OCI-LY7 (cell line): ENCODE results near the gene ARIH2. TPM values are rescaled to one million over a fixed set of nuclear protein-coding genes. Genes with fewer than 3 reads are reported as not detected.

Source experiments
- BruUV-seq: library from RNA; stranded (reverse); fragments of 400-500 nt; replicated peaks from 2 replicates; lab custom pipeline; 2021; lab: Mats Ljungman, UMichigan
- CTCF ChIA-PET: fragments of 300-600 bp; sonication (Branson Sonifier 250); formaldehyde crosslinking; loops from one replicate; lab custom pipeline; 2022; ENCODE audit warnings: antibody characterized with exemption; ENCODE audit not compliant: unreplicated experiment; lab: Charles Lee
- POLR2A ChIA-PET: fragments of 300-600 bp; sonication (Branson Sonifier 250); formaldehyde crosslinking; loops from one replicate; lab custom pipeline; 2022; ENCODE audit warnings: antibody characterized with exemption; lab: Charles Lee
- DNase-seq: peaks from one replicate; pipeline ENCODE4 v3.0.0-alpha.2; 2015; ENCODE audit warnings: low spot score
- H2AFZ ChIP-seq: fragments of 200-600 bp; sonication (generic), shearing (Covaris generic); 2 replicates; pipeline ENCODE4 v1.6.1; 2014; ENCODE audit warnings: mild to moderate bottlenecking, antibody characterized with exemption, low read length, moderate library complexity
- H3K27ac ChIP-seq: fragments of 200-600 bp; sonication (generic); 2 replicates; pipeline ENCODE4 v1.5.1; 2014; ENCODE audit warnings: mixed run types, low read depth, mild to moderate bottlenecking, moderate library complexity, low read length, inconsistent platforms; ENCODE audit not compliant: poor library complexity, severe bottlenecking
- H3K36me3 ChIP-seq: fragments of 200-600 bp; sonication (generic); 2 replicates; pipeline ENCODE4 v1.6.1; 2014; ENCODE audit warnings: mild to moderate bottlenecking, antibody characterized with exemption, low read length, moderate library complexity, mixed read lengths; ENCODE audit not compliant: insufficient read depth
- H3K4me1 ChIP-seq: fragments of 200-600 bp; sonication (generic); 2 replicates; pipeline ENCODE4 v1.5.1; 2014; ENCODE audit warnings: mild to moderate bottlenecking, low read length; ENCODE audit not compliant: insufficient read depth, poor library complexity, severe bottlenecking
- H3K4me2 ChIP-seq: fragments of 200-600 bp; sonication (generic); 2 replicates; pipeline ENCODE4 v1.6.1; 2014; ENCODE audit warnings: mild to moderate bottlenecking, low read length
- H3K4me3 ChIP-seq: fragments of 200-600 bp; sonication (generic); 2 replicates; pipeline ENCODE4 v1.5.1; 2014; ENCODE audit warnings: mild to moderate bottlenecking, low read depth, low read length; ENCODE audit not compliant: poor library complexity, severe bottlenecking
- H3K79me2 ChIP-seq: fragments of 200-600 bp; sonication (generic); 2 replicates; pipeline ENCODE4 v1.6.1; 2016; ENCODE audit warnings: low read depth, mild to moderate bottlenecking, low read length, moderate library complexity, mixed read lengths; ENCODE audit not compliant: insufficient read depth
- H3K9me2 ChIP-seq: fragments of 200-600 bp; sonication (generic); 2 replicates; pipeline ENCODE4 v1.6.1; 2016; ENCODE audit warnings: mild to moderate bottlenecking, low read length, mixed read lengths; ENCODE audit not compliant: insufficient read depth
- H3K9me3 ChIP-seq: fragments of 200-600 bp; sonication (generic); 2 replicates; pipeline ENCODE4 v1.6.1; 2014; ENCODE audit warnings: mild to moderate bottlenecking, mixed run types, low read length, mixed read lengths
- H4K20me1 ChIP-seq: fragments of 200-600 bp; sonication (generic); 2 replicates; pipeline ENCODE4 v1.6.1; 2014; ENCODE audit warnings: mild to moderate bottlenecking, antibody characterized with exemption, low read length, moderate library complexity, mixed read lengths; ENCODE audit not compliant: insufficient read depth
- EZH2phosphoT487 ChIP-seq: fragments of 200-600 bp; sonication (generic); IDR thresholded peaks from 2 replicates; pipeline ENCODE4 v1.6.1; 2018; ENCODE audit warnings: low read depth, borderline replicate concordance, mild to moderate bottlenecking, mixed run types, antibody characterized with exemption, low read length, moderate library complexity, mixed read lengths
- intact Hi-C: fragments of 100-400 bp; cut with micrococcal nuclease; formaldehyde crosslinking; loops from one replicate; pipeline ENCODE4 v1.10.0; 2022; ENCODE audit not compliant: unreplicated experiment
- total RNA-seq, 2 experiments: library from RNA; depleted of rRNA in 1 of 2; stranded (reverse); fragments of >200 nt in 1 of 2; shearing (Covaris generic) in 1 of 2; gene quantifications; 2 replicates each; pipeline ENCODE4 v1.2.3, GENCODE V29; 2014 to 2022
- TF ChIP-seq, protein P1 (sequence below): fragments of 200-600 bp; sonication (generic); conservative IDR thresholded peaks from 2 replicates; pipeline ENCODE4 v1.5.1; 2014; ENCODE audit warnings: mild to moderate bottlenecking, antibody characterized with exemption, low read length, moderate library complexity, mixed read lengths

The ARIH2 gene
- total RNA-seq, 2 experiments from 2014 or later = 124 to 131 TPM

DNA sequence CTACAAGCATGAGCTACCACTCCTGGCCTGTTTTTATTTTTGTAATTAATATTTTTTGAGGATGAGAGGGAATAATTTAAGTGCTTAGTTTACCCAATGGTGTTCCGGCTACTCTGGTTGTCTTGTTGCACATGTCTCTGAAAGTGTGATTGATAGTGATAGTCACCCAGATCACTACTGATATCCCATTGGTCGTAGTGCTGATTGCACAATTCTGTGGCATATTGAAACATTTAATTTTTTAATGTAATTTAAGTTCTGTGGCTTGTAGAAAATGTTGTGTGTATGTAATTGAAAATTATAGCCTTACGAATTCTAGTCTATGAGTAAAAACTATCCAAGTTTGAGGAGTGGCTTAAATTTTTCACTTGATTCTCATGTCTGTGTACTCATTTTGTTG, 11.9 kb downstream of the ARIH2 start:
- no TSS peak for BruUV-seq
- intact Hi-C loops = no loop called here
- Histone ChIP-seq H3K9me3 (no peaks in the 10 kb centered on the region), H3K36me3 (peaks cover 99% of the 10 kb centered on the region), H3K9me2 (no peaks in the 10 kb centered on the region), H3K79me2 (peaks cover 99% of the 10 kb centered on the region), H3K4me3 (no peak overlapping the region), H3K4me2 (no peak overlapping the region), H4K20me1 (peaks cover 16% of the 10 kb centered on the region), H2AFZ (no peak overlapping the region), H3K4me1 (peaks cover 31% of the 10 kb centered on the region), H3K27ac (no peak overlapping the region)
- DNase-seq = no peak
- POLR2A ChIA-PET = interaction anchor here (0.5 to 0.9 kb wide), 3 partner anchors 9 to 136 kb away, joined by 3 read pairs; no protein-coding TSS in a partner anchor
- CTCF ChIA-PET = no interaction called here
- TF ChIP-seq, protein P1, sequence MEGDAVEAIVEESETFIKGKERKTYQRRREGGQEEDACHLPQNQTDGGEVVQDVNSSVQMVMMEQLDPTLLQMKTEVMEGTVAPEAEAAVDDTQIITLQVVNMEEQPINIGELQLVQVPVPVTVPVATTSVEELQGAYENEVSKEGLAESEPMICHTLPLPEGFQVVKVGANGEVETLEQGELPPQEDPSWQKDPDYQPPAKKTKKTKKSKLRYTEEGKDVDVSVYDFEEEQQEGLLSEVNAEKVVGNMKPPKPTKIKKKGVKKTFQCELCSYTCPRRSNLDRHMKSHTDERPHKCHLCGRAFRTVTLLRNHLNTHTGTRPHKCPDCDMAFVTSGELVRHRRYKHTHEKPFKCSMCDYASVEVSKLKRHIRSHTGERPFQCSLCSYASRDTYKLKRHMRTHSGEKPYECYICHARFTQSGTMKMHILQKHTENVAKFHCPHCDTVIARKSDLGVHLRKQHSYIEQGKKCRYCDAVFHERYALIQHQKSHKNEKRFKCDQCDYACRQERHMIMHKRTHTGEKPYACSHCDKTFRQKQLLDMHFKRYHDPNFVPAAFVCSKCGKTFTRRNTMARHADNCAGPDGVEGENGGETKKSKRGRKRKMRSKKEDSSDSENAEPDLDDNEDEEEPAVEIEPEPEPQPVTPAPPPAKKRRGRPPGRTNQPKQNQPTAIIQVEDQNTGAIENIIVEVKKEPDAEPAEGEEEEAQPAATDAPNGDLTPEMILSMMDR = no peak
- TF ChIP-seq EZH2phosphoT487 = no peak

DNA sequence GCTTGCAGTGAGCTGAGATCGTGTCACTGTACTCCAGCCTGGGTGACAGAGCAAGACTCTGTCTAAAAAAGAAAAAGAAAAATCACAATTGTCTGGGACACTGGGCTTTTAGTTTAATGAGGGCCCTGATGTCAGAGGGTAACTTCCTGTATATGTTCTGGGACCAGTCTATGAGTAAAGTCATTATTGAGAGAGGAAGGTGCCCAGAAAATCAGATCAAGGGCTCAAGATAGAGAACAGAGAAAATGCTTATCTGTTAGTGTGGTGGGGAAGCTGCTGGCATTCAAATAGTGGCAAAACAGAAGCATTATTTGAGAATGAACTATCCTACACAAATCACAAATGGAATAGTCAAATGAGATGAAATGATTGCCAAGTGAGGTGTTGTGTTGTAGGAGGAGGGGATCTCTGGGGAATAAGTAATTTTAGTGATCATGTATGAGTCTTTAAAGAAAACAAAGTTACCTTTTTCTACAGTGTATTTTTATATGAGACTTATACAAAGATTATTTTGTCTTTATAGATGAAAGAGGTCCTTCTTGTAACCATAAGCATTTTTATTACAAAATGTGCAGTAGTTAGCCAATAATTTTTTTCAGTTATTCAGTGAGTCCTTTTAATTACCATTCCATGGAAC, 13.4 kb downstream of the ARIH2 start:
- no peaks in the 10 kb centered on the region for H3K9me3 ChIP-seq
- peaks cover 26% of the 10 kb centered on the region for H3K4me1 ChIP-seq
- intact Hi-C loops = no loop called here
- H2AFZ ChIP-seq = no peak overlapping the region
- TF ChIP-seq, protein P1 = no peak
- no peak for TF ChIP-seq EZH2phosphoT487
- no peaks in the 10 kb centered on the region for H3K9me2 ChIP-seq
- CTCF ChIA-PET = no interaction called here
- H3K79me2 ChIP-seq = peaks cover 94% of the 10 kb centered on the region
- H3K36me3 ChIP-seq = peaks cover 97% of the 10 kb centered on the region
- H4K20me1 ChIP-seq = peaks cover 18% of the 10 kb centered on the region
- BruUV-seq = no TSS peak
- no peak overlapping the region for H3K27ac ChIP-seq
- no peak overlapping the region for H3K4me2 ChIP-seq
- no peak overlapping the region for H3K4me3 ChIP-seq
- POLR2A ChIA-PET = interaction anchor here (0.7 kb wide), 1 partner anchor 541 kb away, joined by 3 read pairs; no protein-coding TSS in a partner anchor
- DNase-seq = no peak

DNA sequence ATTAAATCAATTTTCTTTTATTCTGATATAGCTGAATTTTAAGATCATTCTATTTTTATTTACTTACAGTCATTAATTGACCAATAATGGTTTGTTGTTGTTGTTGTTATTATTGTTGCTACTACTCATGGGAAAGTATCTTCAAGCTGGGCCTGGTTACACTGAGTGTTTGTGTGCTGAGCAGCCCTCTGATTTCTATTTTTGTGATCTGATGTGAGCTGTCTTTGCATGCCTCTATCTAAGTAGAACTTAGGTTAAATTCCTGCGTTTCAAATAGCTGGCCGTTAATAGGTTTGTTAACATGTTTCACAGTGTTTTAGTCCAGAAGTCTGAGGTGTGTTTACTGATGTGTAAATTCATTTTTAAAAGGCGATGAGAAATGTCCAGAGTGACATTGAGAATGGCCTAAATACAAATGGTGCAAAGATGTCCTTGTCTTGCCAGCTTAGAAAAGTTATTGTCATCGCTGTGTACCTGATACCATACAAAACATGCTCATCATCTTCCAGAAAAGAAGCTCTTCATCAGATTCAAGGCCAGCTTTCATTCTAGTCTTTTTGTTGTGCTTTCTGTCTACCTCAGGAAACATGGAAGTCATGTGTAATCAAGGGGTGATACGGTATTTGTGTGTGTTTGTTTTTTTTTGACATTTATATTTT, 15.8 kb downstream of the ARIH2 start:
- H3K36me3 ChIP-seq = peaks cover 88% of the 10 kb centered on the region
- ChIA-PET POLR2A (no interaction called here), CTCF (no interaction called here)
- H3K4me3 ChIP-seq = no peak overlapping the region
- peaks cover 3% of the 10 kb centered on the region for H3K4me1 ChIP-seq
- no peaks in the 10 kb centered on the region for H3K9me3 ChIP-seq
- no peak overlapping the region for H3K4me2 ChIP-seq
- H3K79me2 ChIP-seq = peaks cover 84% of the 10 kb centered on the region
- no peak for DNase-seq
- peaks cover 10% of the 10 kb centered on the region; the same call in 1 of the 2 replicates for H4K20me1 ChIP-seq
- no TSS peak for BruUV-seq
- H3K27ac ChIP-seq = no peak overlapping the region
- TF ChIP-seq, protein P1 = no peak
- TF ChIP-seq EZH2phosphoT487 = no peak
- intact Hi-C loops = no loop called here
- no peak overlapping the region for H2AFZ ChIP-seq
- H3K9me2 ChIP-seq = no peaks in the 10 kb centered on the region
